H1 (cell line): ENCODE measurements around the gene NPTXR. TPM values are rescaled to one million over a fixed set of nuclear protein-coding genes. Genes with fewer than 3 reads are reported as not detected.

ENCODE experiments used
- ATF3 ChIP-seq: IDR thresholded peaks from 2 replicates; pipeline ENCODE4 v1.6.1; 2011; ENCODE audit warnings: low read depth, mild to moderate bottlenecking, low read length; ENCODE audit not compliant: insufficient read depth
- CHD7 ChIP-seq: fragments of 300-600 bp; sonication (generic); IDR thresholded peaks from 2 replicates; pipeline ENCODE4 v1.7.1; 2012; ENCODE audit warnings: low read length, moderate library complexity, mild to moderate bottlenecking, inconsistent platforms; ENCODE audit not compliant: insufficient replicate concordance
- CTCF ChIP-seq, 3 experiments: IDR thresholded peaks; 1 replicate in 2 of 3; 2 replicates in 1 of 3; pipeline versions ENCODE4 v1.5.1 to v1.6.1; 2011; ENCODE audit warnings: low read length in 3 of 3, mild to moderate bottlenecking in 3 of 3, inconsistent platforms in 2 of 3, low read depth in 1 of 3, moderate library complexity in 1 of 3; ENCODE audit not compliant: insufficient read depth in 1 of 3; ENCODE audit errors: control extremely low read depth in 1 of 3
- E2F6 ChIP-seq: IDR thresholded peaks from 2 replicates; pipeline ENCODE4 v1.6.1; 2012; ENCODE audit warnings: inconsistent platforms
- HDAC6 ChIP-seq: IDR thresholded peaks from one replicate; pipeline ENCODE4 v1.7.1; 2012; ENCODE audit warnings: low read depth, mild to moderate bottlenecking, inconsistent platforms, low read length, moderate library complexity
- NRF1 ChIP-seq: IDR thresholded peaks from 2 replicates; pipeline ENCODE4 v1.6.1; 2011; ENCODE audit warnings: mild to moderate bottlenecking, low read depth, low read length, improper control_type of control experiment
- polyA plus RNA-seq, 7 experiments: library from polyadenylated mRNA; depleted of rRNA in 3 of 7; stranded (reverse) in 5 of 7; unstranded in 2 of 7; fragments of >200 nt in 5 of 7; fragments of 200-250 nt in 2 of 7; gene quantifications; 1 replicate in 5 of 7; 2 replicates in 1 of 7; 4 replicates in 1 of 7; pipeline versions ENCODE4 v1.2.1 to v1.2.3, GENCODE V29; 2011 to 2013; ENCODE audit warnings: missing spikeins in 2 of 7, mixed read lengths in 2 of 7
- total RNA-seq: library from RNA; stranded (reverse); fragmentation: NEBNext Ultra II Directional; extraction: Animal tissue kit (Norgen Biotek cat#: 25700); gene quantifications from 2 replicates; pipeline ENCODE4 v1.2.1, GENCODE V29; 2021

Gene NPTXR
- total and polyA plus RNA-seq, 2 of the 8 experiments (the other 6 are each of a cell fraction or from before 2014, with no cell fraction given): 3.7 to 6.4 TPM

- TF ChIP-seq HDAC6 (no peak), NRF1 (no peak), ATF3 (no peak), CHD7 (no peak), CTCF (IDR thresholded peaks at IDR 0.05; ENCODE audit: control extremely low read depth in 1 of 3, insufficient read depth in 1 of 3, low read depth in 1 of 3, low read length in 3 of 3) (no peak), E2F6 (no peak)
Measured at GRCh38 chr22:38793721-38794466, 49.9 kb downstream of the NPTXR start, which contains the start of gene DNAL4 (continued).
